ENCODE data around the gene SLC44A1.

Gene SLC44A1

DNA sequence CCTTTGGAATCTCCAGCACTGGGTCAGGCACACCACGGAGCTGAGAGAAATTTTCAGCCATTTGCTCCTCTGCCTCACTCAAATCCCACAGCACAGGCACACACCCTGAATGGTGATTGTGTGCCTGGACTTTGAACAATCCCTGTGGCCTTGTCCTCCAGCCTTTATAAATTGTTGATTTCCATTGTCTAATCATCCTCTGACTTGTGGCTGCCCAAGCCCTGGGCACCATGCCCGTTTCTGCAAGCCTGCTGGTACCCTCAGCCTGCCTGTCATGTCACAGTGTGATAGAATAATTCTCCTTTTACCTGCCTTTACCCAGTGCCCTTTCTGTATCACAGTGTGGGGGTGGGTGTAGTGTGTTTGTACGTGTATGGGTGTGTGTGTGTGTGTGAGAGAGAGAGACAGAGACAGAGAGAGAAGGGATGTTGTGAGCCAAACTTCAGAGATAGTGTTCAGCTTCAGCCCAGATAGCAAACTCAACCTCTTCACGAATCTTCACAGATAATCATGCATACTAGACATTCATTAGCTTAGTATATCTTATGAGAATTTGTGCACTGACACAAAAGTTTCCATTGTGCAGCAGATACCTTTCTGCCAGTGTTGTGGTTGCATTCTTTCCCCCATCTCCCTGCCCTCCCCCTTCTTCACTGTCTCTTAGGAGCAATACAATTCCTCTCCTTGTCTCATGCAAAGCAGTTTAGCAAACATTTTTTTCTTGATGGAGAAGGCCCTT, 27.8 kb upstream of the SLC44A1 start:
- peaks cover 0 to under 1% (median 0%) of the 10 kb centered on the region in 11 experiments; a peak in 1 of 22 replicates for H3K9me3 ChIP-seq (replicated peaks in 1 of 11)
- no peak overlapping the region for H3K9ac ChIP-seq
- H3K36me3 ChIP-seq, result no peaks in the 10 kb centered on the region
- no peak overlapping the region for H3K4me3 ChIP-seq
- H3K4me2 ChIP-seq, result no peak overlapping the region
- no peak overlapping the region for H3K27ac ChIP-seq
- no peaks in the 10 kb centered on the region for H4K20me1 ChIP-seq
- no peaks in the 10 kb centered on the region for H3K4me1 ChIP-seq
- TF ChIP-seq Cebpa-rat (IDR thresholded peaks at IDR 0.05), result no peak
- no peaks in the 10 kb centered on the region for H3K27me3 ChIP-seq

GRCh38 chr9:105218673-105219072, 25.8 kb upstream of the SLC44A1 start:
- Histone ChIP-seq H3K9me3 (replicated peaks in 1 of 11) (peaks cover 10 to 19% (median 13%) of the 10 kb centered on the region in 11 experiments), H3K36me3 (no peaks in the 10 kb centered on the region), H3K27me3 (no peaks in the 10 kb centered on the region), H3K4me2 (no peak overlapping the region), H3K4me3 (no peak overlapping the region), H4K20me1 (no peaks in the 10 kb centered on the region), H3K4me1 (no peaks in the 10 kb centered on the region), H3K27ac (no peak overlapping the region), H3K9ac (no peak overlapping the region)
- TF ChIP-seq Cebpa-rat (IDR thresholded peaks at IDR 0.05), result no peak

- no peaks in the 10 kb centered on the region for H3K36me3 ChIP-seq
- H3K4me3 ChIP-seq, result no peak overlapping the region
- no peaks in the 10 kb centered on the region for H3K27me3 ChIP-seq
- no peak overlapping the region for H3K27ac ChIP-seq
- no peak for TF ChIP-seq Cebpa-rat (IDR thresholded peaks at IDR 0.05)
- H4K20me1 ChIP-seq, result no peaks in the 10 kb centered on the region
- H3K9me3 ChIP-seq (replicated peaks in 1 of 11), result peaks cover 16 to 26% (median 20%) of the 10 kb centered on the region in 11 experiments
- no peaks in the 10 kb centered on the region for H3K4me1 ChIP-seq
- no peak overlapping the region for H3K9ac ChIP-seq
- H3K4me2 ChIP-seq, result no peak overlapping the region
Observed at GRCh38 chr9:105219291-105219805, 25.1 kb upstream of the SLC44A1 start.

DNA sequence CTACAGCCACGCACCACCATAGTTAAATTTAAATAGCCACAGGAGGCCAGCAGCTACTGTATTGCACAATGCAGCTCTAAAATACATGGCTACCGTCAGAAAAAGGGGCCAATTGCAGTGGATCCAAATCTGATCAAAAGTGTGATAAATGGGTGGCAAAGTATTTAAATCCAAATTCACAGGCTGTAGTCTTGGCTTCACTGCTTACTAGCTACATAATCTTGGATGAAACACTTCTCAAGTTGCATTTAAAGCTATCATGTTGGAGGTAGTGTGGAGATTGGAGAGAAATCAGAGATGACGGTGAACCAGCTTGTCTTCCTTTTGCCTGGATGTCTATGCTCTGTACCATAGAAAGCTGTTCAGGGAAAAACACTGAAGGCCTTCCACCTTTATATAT, 24.0 kb upstream of the SLC44A1 start:
- H3K27me3 ChIP-seq, result no peaks in the 10 kb centered on the region
- no peaks in the 10 kb centered on the region for H4K20me1 ChIP-seq
- H3K36me3 ChIP-seq, result no peaks in the 10 kb centered on the region
- no peak overlapping the region for H3K9ac ChIP-seq
- H3K9me3 ChIP-seq (replicated peaks in 1 of 11), result peaks cover 27 to 37% (median 30%) of the 10 kb centered on the region in 11 experiments
- no peak overlapping the region for H3K4me2 ChIP-seq
- H3K4me3 ChIP-seq, result no peak overlapping the region
- TF ChIP-seq Cebpa-rat (IDR thresholded peaks at IDR 0.05), result no peak
- H3K27ac ChIP-seq, result no peak overlapping the region
- H3K4me1 ChIP-seq, result no peaks in the 10 kb centered on the region

GRCh38 chr9:105223544-105224140, 20.8 kb upstream of the SLC44A1 start:
- Histone ChIP-seq H4K20me1 (no peaks in the 10 kb centered on the region), H3K4me3 (no peak overlapping the region), H3K36me3 (no peaks in the 10 kb centered on the region), H3K9me3 (replicated peaks in 1 of 11) (peaks cover 27 to 37% (median 30%) of the 10 kb centered on the region in 11 experiments), H3K27me3 (no peaks in the 10 kb centered on the region), H3K4me2 (no peak overlapping the region), H3K27ac (no peak overlapping the region), H3K9ac (no peak overlapping the region), H3K4me1 (no peaks in the 10 kb centered on the region)
- TF ChIP-seq Cebpa-rat (IDR thresholded peaks at IDR 0.05), result no peak

- no peak overlapping the region for H3K4me3 ChIP-seq
- TF ChIP-seq Cebpa-rat (IDR thresholded peaks at IDR 0.05), result no peak
- no peaks in the 10 kb centered on the region for H3K4me1 ChIP-seq
- H3K36me3 ChIP-seq, result no peaks in the 10 kb centered on the region
- H3K9ac ChIP-seq, result no peak overlapping the region
- H4K20me1 ChIP-seq, result no peaks in the 10 kb centered on the region
- no peak overlapping the region for H3K27ac ChIP-seq
- H3K9me3 ChIP-seq (replicated peaks in 1 of 11), result peaks cover 27 to 37% (median 30%) of the 10 kb centered on the region in 11 experiments
- no peak overlapping the region for H3K4me2 ChIP-seq
- H3K27me3 ChIP-seq, result no peaks in the 10 kb centered on the region
Observed at GRCh38 chr9:105226055-105226454, 18.4 kb upstream of the SLC44A1 start.

GRCh38 chr9:105232207-105232606, 12.2 kb upstream of the SLC44A1 start:
- no peak overlapping the region for H3K27ac ChIP-seq
- no peaks in the 10 kb centered on the region for H4K20me1 ChIP-seq
- H3K27me3 ChIP-seq, result no peaks in the 10 kb centered on the region
- no peak overlapping the region for H3K9ac ChIP-seq
- H3K4me1 ChIP-seq, result no peaks in the 10 kb centered on the region
- H3K4me3 ChIP-seq, result no peak overlapping the region
- no peak for TF ChIP-seq Cebpa-rat (IDR thresholded peaks at IDR 0.05)
- no peaks in the 10 kb centered on the region for H3K36me3 ChIP-seq
- no peaks in the 10 kb centered on the region for H3K9me3 ChIP-seq (replicated peaks in 1 of 11)
- H3K4me2 ChIP-seq, result no peak overlapping the region

GRCh38 chr9:105233873-105234272, 10.6 kb upstream of the SLC44A1 start:
- H3K27ac ChIP-seq, result no peak overlapping the region
- H3K9me3 ChIP-seq (replicated peaks in 1 of 11), result no peaks in the 10 kb centered on the region
- no peaks in the 10 kb centered on the region for H3K36me3 ChIP-seq
- H3K4me1 ChIP-seq, result no peaks in the 10 kb centered on the region
- H3K4me2 ChIP-seq, result no peak overlapping the region
- H3K4me3 ChIP-seq, result no peak overlapping the region
- no peaks in the 10 kb centered on the region for H4K20me1 ChIP-seq
- no peak for TF ChIP-seq Cebpa-rat (IDR thresholded peaks at IDR 0.05)
- no peaks in the 10 kb centered on the region for H3K27me3 ChIP-seq
- no peak overlapping the region for H3K9ac ChIP-seq

DNA sequence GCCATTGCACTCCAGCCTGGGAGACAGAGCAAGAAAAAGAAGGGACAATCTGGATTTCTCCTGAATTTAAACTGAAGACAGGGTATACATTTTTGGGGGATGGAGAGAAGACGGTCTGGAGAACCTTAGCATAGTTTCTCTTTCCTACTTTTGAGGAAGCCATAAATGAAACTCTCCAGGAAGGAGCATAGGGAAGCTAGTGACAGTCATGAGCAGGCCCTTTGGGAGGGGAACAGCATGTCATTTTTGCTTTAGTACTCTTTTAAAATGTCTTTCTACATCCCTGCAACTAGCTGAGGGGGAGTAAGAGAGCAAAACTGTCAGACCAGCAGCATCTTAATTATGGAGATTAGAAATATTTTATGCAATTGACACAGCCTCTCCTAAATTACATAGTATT, 8.2 kb upstream of the SLC44A1 start:
- H3K9ac ChIP-seq, result no peak overlapping the region
- no peak overlapping the region for H3K27ac ChIP-seq
- no peaks in the 10 kb centered on the region for H3K27me3 ChIP-seq
- no peak overlapping the region for H3K4me3 ChIP-seq
- TF ChIP-seq Cebpa-rat (IDR thresholded peaks at IDR 0.05), result no peak
- H3K4me1 ChIP-seq, result peaks cover 0 to 9% (median 7%) of the 10 kb centered on the region in 10 experiments; a peak in 12 of 20 replicates
- H3K9me3 ChIP-seq (replicated peaks in 1 of 11), result no peaks in the 10 kb centered on the region
- no peaks in the 10 kb centered on the region for H4K20me1 ChIP-seq
- H3K36me3 ChIP-seq, result no peaks in the 10 kb centered on the region
- no peak overlapping the region; a peak in 1 of 22 replicates for H3K4me2 ChIP-seq

DNA sequence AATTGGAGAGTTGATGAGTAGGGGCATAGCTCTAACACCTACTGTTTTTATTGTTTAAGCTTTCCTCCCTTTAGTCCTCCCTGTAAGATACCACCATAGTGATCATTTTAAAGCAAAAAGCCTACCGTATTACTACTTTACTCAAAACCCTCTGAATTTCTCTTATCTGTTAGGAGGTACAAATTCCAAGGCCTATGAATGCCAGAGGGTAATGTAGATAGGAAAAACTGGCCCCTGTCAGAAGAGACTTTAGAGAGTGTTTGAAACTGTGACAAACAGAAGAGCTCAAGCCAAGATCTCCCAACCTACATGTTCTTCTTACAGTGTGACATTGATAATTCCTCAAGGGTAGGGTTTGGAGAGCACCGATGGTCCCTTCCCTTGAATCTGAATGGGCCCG, 7.2 kb upstream of the SLC44A1 start:
- Histone ChIP-seq H3K36me3 (no peaks in the 10 kb centered on the region), H3K27me3 (no peaks in the 10 kb centered on the region), H3K9me3 (replicated peaks in 1 of 11) (no peaks in the 10 kb centered on the region), H3K9ac (no peak overlapping the region), H3K4me1 (peaks cover 2 to 18% (median 17%) of the 10 kb centered on the region in 10 experiments), H3K4me3 (no peak overlapping the region), H3K4me2 (no peak overlapping the region), H4K20me1 (no peaks in the 10 kb centered on the region), H3K27ac (no peak overlapping the region)
- TF ChIP-seq Cebpa-rat (IDR thresholded peaks at IDR 0.05), result no peak
